ENCODE measurements around the gene FRAT2. TPM values are rescaled to one million over a fixed set of nuclear protein-coding genes. Genes with fewer than 3 reads are reported as not detected.

The FRAT2 gene
- total and polyA plus RNA-seq, 2 of the 4 experiments (the other 2 are of a cell fraction): 2.0 to 2.5 TPM

- no peaks in the 10 kb centered on the region for H4K20me1 ChIP-seq (ENCODE audit: insufficient read depth, low read length)
- H4K91ac ChIP-seq (ENCODE audit: insufficient read depth, low read depth, low read length): no peak overlapping the region
- no peak overlapping the region for H3K4me2 ChIP-seq (ENCODE audit: low read depth, low read length)
- H4K5ac ChIP-seq (ENCODE audit: low read depth, low read length): no peak overlapping the region
- H3K4me3 ChIP-seq (ENCODE audit: insufficient read depth, low read depth, low read length): no peak overlapping the region
- no peak overlapping the region for H4K8ac ChIP-seq (ENCODE audit: low read depth in 2 of 2, low read length in 2 of 2)
- no peak overlapping the region for H2BK20ac ChIP-seq (ENCODE audit: low read depth, low read length)
- DNase-seq (no peak), ATAC-seq (ENCODE audit: low read depth) (no peak)
- no peaks in the 10 kb centered on the region for H3K4me1 ChIP-seq (ENCODE audit: control insufficient read depth, insufficient read depth, low read length)
- H3K27me3 ChIP-seq (ENCODE audit: control insufficient read depth, insufficient read depth, low read length): no peaks in the 10 kb centered on the region; the same call in 1 of the 2 replicates
- no peak overlapping the region for H3K56ac ChIP-seq (ENCODE audit: extremely low read depth, insufficient read depth, low read length)
- no peak overlapping the region for H3K18ac ChIP-seq (ENCODE audit: low read depth, low read length)
- ChIA-PET CTCF (interaction anchor here (0.7 kb wide), 1 partner anchor 13 kb away, joined by 3 read pairs; no protein-coding TSS in a partner anchor), POLR2A (ENCODE audit: unreplicated experiment) (no interaction called here)
- H3K27ac ChIP-seq (ENCODE audit: insufficient read depth, low read length): no peak overlapping the region
- no TSS peak for BruUV-seq (replicated peaks)
- no peak overlapping the region for H2BK15ac ChIP-seq (ENCODE audit: low read depth, low read length)
- H3K9me3 ChIP-seq (ENCODE audit: control insufficient read depth, insufficient read depth, low read length): no peaks in the 10 kb centered on the region
- in situ Hi-C loops (cut with MboI; ENCODE audit: low sequenced_read_pairs): no loop called here
- H2AFZ ChIP-seq (replicated peaks; ENCODE audit: low read length, poor library complexity): no peak overlapping the region
- H2AK5ac ChIP-seq (ENCODE audit: low read depth, low read length): no peak overlapping the region
- H3K36me3 ChIP-seq (ENCODE audit: control insufficient read depth, insufficient read depth, low read length): no peaks in the 10 kb centered on the region
- H3K9me1 ChIP-seq (ENCODE audit: insufficient read depth, low read length): no peaks in the 10 kb centered on the region
- H3K9ac ChIP-seq (ENCODE audit: low read depth, low read length): no peak overlapping the region
- H3K14ac ChIP-seq (replicated peaks; ENCODE audit: low read depth, low read length): no peak overlapping the region
- no peak overlapping the region for H2BK5ac ChIP-seq (ENCODE audit: low read depth, low read length, poor library complexity, severe bottlenecking)
- no peak overlapping the region for H2AK9ac ChIP-seq (replicated peaks; ENCODE audit: low read depth, low read length, poor library complexity)
- no peak overlapping the region for H3K4ac ChIP-seq (ENCODE audit: low read depth, low read length)
- dilution Hi-C loops (cut with HindIII; ENCODE audit: low sequenced_read_pairs, unreplicated experiment): no loop called here
- no CpG with 5 or more reads among the region's 11 CpGs for whole genome bisulfite sequencing, 2 experiments (ENCODE audit: extremely low coverage in 2 of 2, insufficient read length in 1 of 2)
- no peak overlapping the region for H3K23ac ChIP-seq (ENCODE audit: low read depth, low read length)
- H2BK120ac ChIP-seq (ENCODE audit: low read depth, low read length): no peak overlapping the region
- H3K79me1 ChIP-seq (ENCODE audit: low read depth in 1 of 2, low read length in 2 of 2): no peaks in the 10 kb centered on the region
- intact Hi-C loops (cut with micrococcal nuclease): no loop called here
- TF ChIP-seq CHD1 (IDR thresholded peaks at IDR 0.05; ENCODE audit: low read depth, low read length) (no peak), MAFK (IDR thresholded peaks at IDR 0.05; ENCODE audit: low read depth, low read length) (no peak), POLR2A (IDR thresholded peaks at IDR 0.05; ENCODE audit: low read depth, low read length) (no peak), MXI1 (IDR thresholded peaks at IDR 0.05; ENCODE audit: borderline replicate concordance, low read depth, low read length) (no peak), ELK1 (IDR thresholded peaks at IDR 0.05; ENCODE audit: borderline replicate concordance, low read depth, low read length) (no peak), SMC3 (IDR thresholded peaks at IDR 0.05; ENCODE audit: low read depth, low read length) (no peak), MAZ (IDR thresholded peaks at IDR 0.05; ENCODE audit: borderline replicate concordance, low read depth, low read length) (no peak), RFX5 (IDR thresholded peaks at IDR 0.05; ENCODE audit: low read depth, low read length) (no peak), RAD21 (IDR thresholded peaks at IDR 0.05; ENCODE audit: low read length) (no peak), FOS (IDR thresholded peaks at IDR 0.05; ENCODE audit: low read depth, low read length) (no peak), BHLHE40 (IDR thresholded peaks at IDR 0.05; ENCODE audit: low read depth, low read length) (no peak), NFE2L2 (IDR thresholded peaks at IDR 0.05; ENCODE audit: low read depth, low read length) (no peak), CEBPB (IDR thresholded peaks at IDR 0.05; ENCODE audit: low read depth, low read length) (no peak), RCOR1 (IDR thresholded peaks at IDR 0.05; ENCODE audit: insufficient replicate concordance, low read length) (no peak), USF2 (IDR thresholded peaks at IDR 0.05; ENCODE audit: low read depth, low read length) (no peak)
- TF ChIP-seq, protein P1, sequence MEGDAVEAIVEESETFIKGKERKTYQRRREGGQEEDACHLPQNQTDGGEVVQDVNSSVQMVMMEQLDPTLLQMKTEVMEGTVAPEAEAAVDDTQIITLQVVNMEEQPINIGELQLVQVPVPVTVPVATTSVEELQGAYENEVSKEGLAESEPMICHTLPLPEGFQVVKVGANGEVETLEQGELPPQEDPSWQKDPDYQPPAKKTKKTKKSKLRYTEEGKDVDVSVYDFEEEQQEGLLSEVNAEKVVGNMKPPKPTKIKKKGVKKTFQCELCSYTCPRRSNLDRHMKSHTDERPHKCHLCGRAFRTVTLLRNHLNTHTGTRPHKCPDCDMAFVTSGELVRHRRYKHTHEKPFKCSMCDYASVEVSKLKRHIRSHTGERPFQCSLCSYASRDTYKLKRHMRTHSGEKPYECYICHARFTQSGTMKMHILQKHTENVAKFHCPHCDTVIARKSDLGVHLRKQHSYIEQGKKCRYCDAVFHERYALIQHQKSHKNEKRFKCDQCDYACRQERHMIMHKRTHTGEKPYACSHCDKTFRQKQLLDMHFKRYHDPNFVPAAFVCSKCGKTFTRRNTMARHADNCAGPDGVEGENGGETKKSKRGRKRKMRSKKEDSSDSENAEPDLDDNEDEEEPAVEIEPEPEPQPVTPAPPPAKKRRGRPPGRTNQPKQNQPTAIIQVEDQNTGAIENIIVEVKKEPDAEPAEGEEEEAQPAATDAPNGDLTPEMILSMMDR (conservative IDR thresholded peaks at IDR 0.05; ENCODE audit: low read depth, low read length): no peak
Measured at GRCh38 chr10:97302088-97302791, 32.3 kb downstream of the FRAT2 start.
